GM21825 (cell line): Measurements from ENCODE around the gene MPZL2.
"Not testable (repeated sequence)": the region's sequence is repeated elsewhere in the genome, so short reads cannot be mapped to it uniquely, and the experiment has no call there.

ENCODE experiments used
- ATAC-seq: cut with Tn5 transposase; IDR thresholded peaks from one replicate; pipeline ENCODE4 v1.9.1; 2021; ENCODE audit warnings: mild to moderate bottlenecking, moderate library complexity; ENCODE audit not compliant: unreplicated experiment

Gene MPZL2

GRCh38 chr11:118263695-118264568 is at the start of gene MPZL2:
Gene MPZL2 (minus strand): TSS chr11:118264297. CDS start chr11:118264153, 144 bp downstream.
- ATAC-seq: no peak

GRCh38 chr11:118313242-118313641 is 49.1 kb upstream of the MPZL2 start:
- ATAC-seq: no peak

DNA sequence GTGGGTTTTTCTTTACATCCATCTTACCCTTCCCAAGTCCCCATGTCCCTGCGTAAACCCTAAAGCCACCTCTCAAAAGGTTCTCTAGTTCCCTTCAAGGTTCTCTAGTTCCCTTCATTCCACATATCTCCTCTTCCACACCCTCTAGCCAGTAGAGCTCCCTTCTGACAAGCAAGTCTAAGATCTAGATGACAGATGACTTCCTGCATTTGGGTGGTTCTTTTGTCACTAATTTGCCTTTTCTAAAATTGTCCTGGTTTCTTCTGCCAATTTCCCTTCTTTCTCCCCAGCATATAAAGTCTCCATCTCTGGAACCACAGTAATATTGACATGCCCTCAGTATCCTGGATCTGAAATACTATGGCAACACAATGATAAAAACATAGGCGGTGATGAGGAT is 48.2 kb upstream of the MPZL2 start:
- ATAC-seq: no peak

GRCh38 chr11:118311518-118311917 is 47.4 kb upstream of the MPZL2 start:
- ATAC-seq: no peak

DNA sequence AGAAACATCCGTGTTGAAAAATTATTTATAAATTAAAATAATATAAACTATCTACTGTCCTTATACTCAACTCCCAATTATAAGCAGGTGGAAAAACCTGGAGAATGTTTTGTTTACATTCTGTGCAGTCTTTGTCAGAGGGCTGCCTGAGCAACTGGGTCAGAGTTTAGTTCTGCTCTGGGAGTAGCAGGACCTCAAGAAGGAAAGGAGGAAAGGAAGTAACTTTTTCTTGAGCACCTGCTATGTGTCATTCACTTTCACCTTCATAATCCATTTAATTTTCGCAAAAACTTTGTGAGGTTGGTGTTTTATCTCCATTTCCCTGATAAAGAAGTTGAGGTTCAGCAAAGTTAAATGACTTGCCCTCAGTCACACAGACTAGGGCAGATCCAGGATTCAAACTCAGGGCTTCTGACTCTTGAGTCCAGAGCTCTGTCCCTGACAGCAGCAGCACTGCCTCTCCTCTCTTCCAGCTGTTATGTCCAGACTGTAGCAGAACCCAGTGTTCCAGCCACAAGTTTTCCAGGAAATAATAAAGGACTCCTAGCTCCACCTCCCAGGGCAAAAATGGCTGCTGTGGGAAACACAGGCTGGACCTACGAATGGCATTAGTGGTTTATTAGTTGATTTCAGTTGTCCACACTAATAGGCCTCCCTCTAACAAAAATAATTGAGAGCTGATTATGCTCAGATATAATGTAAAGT is 46.8 kb upstream of the MPZL2 start:
- ATAC-seq: no peak

DNA sequence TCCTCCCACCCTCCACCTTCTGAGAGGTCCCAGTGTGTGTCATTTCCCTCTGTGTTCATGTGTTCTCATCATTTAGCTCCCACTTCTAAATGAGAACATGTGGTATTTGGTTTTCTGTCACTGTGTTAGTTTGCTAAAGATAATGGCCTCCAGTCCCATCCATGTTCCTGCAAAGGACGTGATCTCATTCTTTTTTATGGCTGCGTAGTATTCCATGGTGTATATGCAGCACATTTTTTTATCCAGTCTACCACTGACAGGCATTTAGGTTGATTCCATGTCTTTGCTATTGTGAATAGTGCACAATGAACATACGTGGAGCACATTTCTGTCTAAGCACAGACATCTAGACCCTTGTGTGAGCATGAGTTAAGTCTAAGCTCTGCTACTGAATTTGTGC is 46.2 kb upstream of the MPZL2 start:
- no peak for ATAC-seq

- not testable (repeated sequence) for ATAC-seq
These were observed 45.0 kb upstream of the MPZL2 start for GRCh38 chr11:118308995-118309528.

- ATAC-seq: no peak
These were observed 42.5 kb upstream of the MPZL2 start for GRCh38 chr11:118306556-118306955.

GRCh38 chr11:118305726-118306125 is 41.6 kb upstream of the MPZL2 start:
- no peak for ATAC-seq

DNA sequence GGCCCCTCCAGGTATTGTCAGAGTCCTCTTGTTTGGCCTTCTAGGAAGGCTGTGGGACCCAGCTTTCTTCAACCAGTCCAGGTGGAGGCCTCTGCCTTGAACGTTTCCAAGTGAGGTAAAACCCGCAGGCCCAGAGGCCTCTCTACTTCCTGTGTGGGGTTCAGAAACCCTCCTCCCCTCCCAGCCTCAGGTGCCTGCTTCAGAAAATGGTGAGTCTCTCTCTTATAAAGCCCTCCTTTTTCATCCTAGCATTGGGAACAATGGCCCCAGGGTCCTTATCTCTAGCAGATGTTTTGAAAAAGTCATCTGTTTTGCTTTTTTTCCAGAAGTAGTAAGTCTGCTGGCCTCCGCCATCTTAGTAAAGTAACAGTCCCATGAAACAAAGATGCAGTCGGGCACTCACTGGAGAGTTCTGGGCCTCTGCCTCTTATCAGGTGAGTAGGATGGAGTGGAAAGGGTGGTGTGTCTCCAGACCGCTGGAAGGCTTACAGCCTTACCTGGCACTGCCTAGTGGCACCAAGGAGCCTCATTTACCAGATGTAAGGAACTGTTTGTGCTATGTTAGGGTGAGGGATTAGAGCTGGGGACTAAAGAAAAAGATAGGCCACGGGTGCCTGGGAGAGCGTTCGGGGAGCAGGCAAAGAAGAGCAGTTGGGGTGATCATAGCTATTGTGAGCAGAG is 40.6 kb upstream of the MPZL2 start, which contains the start of gene CD3E:
CD3E (plus strand) TSS at position 163 of the 681 bp plus-strand sequence; CDS start at position 386, 223 bp downstream.
- no peak for ATAC-seq

- no peak for ATAC-seq
These were observed 40.1 kb upstream of the MPZL2 start for GRCh38 chr11:118304227-118304567.

GRCh38 chr11:118301600-118302195 is 37.6 kb upstream of the MPZL2 start:
- ATAC-seq: no peak

- ATAC-seq: no peak
These were observed 31.8 kb upstream of the MPZL2 start for GRCh38 chr11:118295815-118296454.

DNA sequence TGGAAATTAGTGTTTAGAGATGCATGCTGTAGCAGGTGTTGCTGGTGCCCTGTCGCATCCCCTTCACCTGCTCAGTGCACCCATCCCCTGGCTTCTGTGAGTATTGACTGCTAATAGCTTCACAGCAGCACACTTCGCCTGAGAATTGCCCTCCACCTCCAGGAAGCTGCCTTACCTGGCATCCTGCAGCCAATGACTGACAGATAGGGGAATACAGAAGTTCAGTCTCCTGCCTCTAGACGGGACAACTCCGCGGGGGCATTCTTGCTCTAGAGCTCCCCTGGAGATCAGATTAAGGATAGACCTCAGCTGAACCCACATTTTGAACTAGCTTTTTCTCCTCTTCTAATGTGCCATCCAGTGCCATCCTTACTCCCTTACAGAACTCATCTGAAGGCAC is 31.1 kb upstream of the MPZL2 start:
- no peak for ATAC-seq

DNA sequence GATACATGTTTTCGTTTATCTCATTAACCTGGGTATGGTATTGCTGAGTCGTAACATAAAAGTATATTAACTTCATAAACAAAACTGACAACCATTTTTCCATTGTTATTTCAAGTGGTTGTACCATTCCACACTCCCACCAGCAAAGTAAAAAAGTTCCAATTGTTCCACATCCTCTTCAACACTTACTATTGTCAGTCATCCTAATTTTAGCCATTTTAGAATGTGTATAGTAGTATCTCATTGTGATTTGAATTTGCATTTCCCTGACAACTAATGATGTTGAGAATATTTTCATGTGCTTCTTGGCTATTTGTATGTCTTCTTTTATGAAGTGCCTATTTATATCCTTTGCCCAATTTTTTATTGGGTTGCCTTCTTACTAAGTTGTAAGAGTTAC is 30.0 kb upstream of the MPZL2 start:
- ATAC-seq: no peak

DNA sequence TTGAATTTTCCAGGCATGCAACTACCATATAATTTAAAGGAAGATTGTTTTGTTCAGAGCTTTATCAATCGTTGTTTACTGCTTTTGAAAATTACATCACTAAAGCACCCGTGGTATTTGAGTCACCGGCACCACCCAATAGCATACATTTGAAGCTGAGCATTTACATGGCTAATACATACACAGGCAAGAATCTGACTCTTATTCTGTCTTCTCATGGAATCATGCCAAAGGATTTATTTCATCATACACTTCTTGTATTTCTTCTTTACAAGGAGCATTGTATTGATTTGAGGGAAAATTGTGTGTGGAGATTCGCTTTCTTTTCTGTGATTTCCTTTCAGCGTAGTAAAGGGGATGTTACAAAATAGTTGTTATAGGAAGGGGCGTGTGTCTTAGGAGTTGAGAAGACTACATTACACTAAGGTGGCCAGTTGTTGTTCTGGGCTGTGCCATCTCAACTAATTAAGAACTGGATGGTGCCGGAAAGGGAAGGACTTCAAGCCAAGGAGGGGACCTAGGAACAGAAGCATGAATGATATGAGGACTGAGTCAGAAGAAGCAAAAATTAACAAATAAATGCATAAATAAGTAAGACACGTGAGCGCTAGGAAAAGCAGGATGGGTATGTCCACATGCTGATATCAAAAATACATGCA is 27.5 kb upstream of the MPZL2 start:
- ATAC-seq: no peak

DNA sequence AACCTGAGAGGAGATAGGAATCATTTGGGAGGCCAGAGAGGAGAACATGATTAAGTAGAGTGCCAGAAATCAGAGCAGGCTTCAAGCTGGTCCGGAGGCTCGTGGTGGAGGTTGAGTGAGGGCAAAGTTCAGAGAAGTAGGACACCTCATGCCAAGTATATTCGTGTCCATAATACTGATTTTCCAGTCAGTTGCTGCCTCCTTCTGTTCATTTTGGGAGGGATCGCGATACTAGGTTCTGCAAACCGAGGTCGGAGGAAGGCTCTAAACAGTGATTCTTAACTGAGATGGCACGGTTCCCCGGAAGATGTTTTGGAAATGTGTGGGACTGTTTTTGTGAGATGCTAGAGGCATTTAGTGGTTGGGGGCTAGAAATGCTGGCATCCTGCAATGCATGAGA is 26.8 kb upstream of the MPZL2 start:
- no peak for ATAC-seq

DNA sequence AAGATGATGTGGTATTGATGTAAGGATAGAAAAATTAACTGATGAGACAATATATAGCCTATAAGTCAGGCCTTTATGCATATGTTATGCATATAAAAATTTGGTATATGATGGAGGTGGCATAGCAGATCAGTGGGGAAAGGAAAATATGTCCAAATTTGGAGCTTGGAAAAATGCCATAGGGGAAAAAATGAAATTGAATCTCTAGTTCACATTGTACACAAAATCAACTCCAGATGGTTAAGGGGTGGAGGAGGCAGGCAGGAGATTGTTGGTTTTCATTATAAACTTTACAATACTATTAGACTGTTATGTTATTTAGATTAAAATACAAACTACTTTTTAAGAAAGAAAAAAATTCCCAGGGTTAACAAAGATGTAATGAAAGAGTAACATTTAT is 25.3 kb upstream of the MPZL2 start:
- ATAC-seq: no peak

DNA sequence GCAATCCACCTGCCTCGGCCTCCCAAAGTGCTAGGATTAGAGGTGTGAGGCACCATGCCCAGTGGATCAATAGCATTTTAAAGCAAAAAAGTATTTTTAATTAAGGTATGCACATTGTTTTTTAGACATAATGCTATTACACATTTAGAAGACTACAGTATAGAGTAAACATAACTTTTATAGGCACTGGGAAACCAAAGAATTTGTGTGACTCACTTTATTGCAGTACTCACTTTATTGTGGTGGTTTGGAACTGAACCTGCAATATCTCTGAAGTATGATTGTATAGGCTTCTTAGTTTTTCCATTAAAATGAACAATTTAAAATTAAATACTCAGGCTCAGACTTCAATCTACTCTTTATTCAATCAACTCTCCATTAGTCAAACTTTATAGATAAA is 22.9 kb upstream of the MPZL2 start:
- no peak for ATAC-seq

DNA sequence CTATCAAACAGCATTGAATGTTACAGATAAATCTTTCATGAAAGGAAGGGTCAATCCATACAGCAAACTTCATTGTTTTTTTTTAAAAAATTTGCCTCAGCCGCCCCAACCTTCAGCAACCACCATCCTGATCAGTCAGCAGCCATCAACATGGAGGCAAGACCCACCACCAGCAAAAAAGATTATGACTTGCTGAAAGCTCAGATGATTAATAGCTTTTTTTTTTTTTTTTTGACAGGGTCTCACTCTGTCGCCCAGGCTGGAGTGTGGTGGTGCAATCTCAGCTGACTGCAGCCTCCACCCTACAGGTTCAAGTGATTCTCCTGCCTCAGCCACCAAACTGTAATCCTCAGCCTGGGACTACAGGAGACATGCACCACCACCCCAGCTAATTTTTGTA is 22.4 kb upstream of the MPZL2 start:
- ATAC-seq: no peak
